CD14-positive monocyte (primary cell): ENCODE data around the gene PFN1. TPM values are rescaled to one million over a fixed set of nuclear protein-coding genes. Genes with fewer than 3 reads are reported as not detected.

Source experiments
- DNase-seq, 3 donors: peaks; one replicate each; pipeline ENCODE4 v3.0.0-alpha.2; 2011 to 2022
- H2AFZ ChIP-seq: 2 replicates; pipeline ENCODE4 v1.6.0; 2012; ENCODE audit warnings: mild to moderate bottlenecking, low read depth, low read length, inconsistent platforms; ENCODE audit not compliant: insufficient read depth, poor library complexity, severe bottlenecking
- H3K27ac ChIP-seq, 2 donors: 1 replicate in 1 of 2; 2 replicates in 1 of 2; pipeline ENCODE4 v1.5.1; 2012 to 2013; ENCODE audit warnings: low read length in 2 of 2, control low read depth in 1 of 2, inconsistent platforms in 1 of 2, low read depth in 1 of 2, mild to moderate bottlenecking in 1 of 2
- H3K27me3 ChIP-seq, 2 donors: one replicate each; pipeline versions ENCODE4 v1.6.0 to v1.6.1; 2011 to 2013; ENCODE audit warnings: low read length in 2 of 2; ENCODE audit not compliant: control insufficient read depth in 2 of 2, insufficient read depth in 2 of 2
- H3K36me3 ChIP-seq, 2 donors: replicated peaks in 1 of 2; 1 replicate in 1 of 2; 2 replicates in 1 of 2; pipeline versions ENCODE4 v1.5.1 to v1.6.1; 2012 to 2013; ENCODE audit warnings: low read length in 2 of 2, control low read depth in 1 of 2, inconsistent platforms in 1 of 2, mild to moderate bottlenecking in 1 of 2; ENCODE audit not compliant: insufficient read depth in 2 of 2, control insufficient read depth in 1 of 2
- H3K4me1 ChIP-seq, 2 donors: 1 replicate in 1 of 2; 2 replicates in 1 of 2; pipeline versions ENCODE4 v1.5.1 to v1.6.1; 2012 to 2013; ENCODE audit warnings: low read length in 2 of 2, control low read depth in 1 of 2, inconsistent platforms in 1 of 2, mild to moderate bottlenecking in 1 of 2, moderate library complexity in 1 of 2; ENCODE audit not compliant: insufficient read depth in 2 of 2, control insufficient read depth in 1 of 2
- H3K4me2 ChIP-seq: replicated peaks from 2 replicates; pipeline ENCODE3; 2012; ENCODE audit warnings: low read length, moderate library complexity, mild to moderate bottlenecking; ENCODE audit not compliant: poor library complexity, severe bottlenecking; ENCODE audit errors: extremely low read depth
- H3K4me3 ChIP-seq, 3 experiments: fragments of 200-600 bp in 1 of 3; sonication (generic) in 1 of 3; replicated peaks in 1 of 3; 1 replicate in 2 of 3; 2 replicates in 1 of 3; pipeline ENCODE4 v1.5.1; 2011 to 2013; ENCODE audit warnings: low read length in 3 of 3, mild to moderate bottlenecking in 3 of 3, control low read depth in 2 of 3, low read depth in 2 of 3, inconsistent platforms in 1 of 3, moderate library complexity in 1 of 3
- H3K79me2 ChIP-seq: 2 replicates; pipeline ENCODE4 v1.6.0; 2012; ENCODE audit warnings: mild to moderate bottlenecking, control low read depth, inconsistent platforms, low read length, moderate library complexity; ENCODE audit not compliant: insufficient read depth
- H3K9ac ChIP-seq: 2 replicates; pipeline ENCODE4 v1.6.0; 2017; ENCODE audit warnings: low read length, mild to moderate bottlenecking; ENCODE audit not compliant: insufficient read depth, poor library complexity, severe bottlenecking
- H3K9me3 ChIP-seq, 2 donors: replicated peaks in 1 of 2; 1 replicate in 1 of 2; 2 replicates in 1 of 2; pipeline versions ENCODE4 v1.5.1 to v1.6.1; 2012 to 2013; ENCODE audit warnings: low read length in 2 of 2, control low read depth in 1 of 2; ENCODE audit not compliant: control insufficient read depth in 1 of 2, insufficient read depth in 1 of 2
- H4K20me1 ChIP-seq: 2 replicates; pipeline ENCODE4 v1.6.0; 2012; ENCODE audit warnings: mild to moderate bottlenecking, low read length, control low read depth, moderate library complexity; ENCODE audit not compliant: insufficient read depth
- H3K27ac Mint-ChIP-seq, 7 donors: one replicate each; pipeline ENCODE4 v1.8.0; 2020; ENCODE audit warnings: mild to moderate bottlenecking in 7 of 7, mixed read lengths in 7 of 7, moderate library complexity in 6 of 7, inconsistent platforms in 2 of 7
- H3K27me3 Mint-ChIP-seq, 3 donors: one replicate each; pipeline ENCODE4 v1.8.0; 2021 to 2022; ENCODE audit warnings: low read depth in 3 of 3, mild to moderate bottlenecking in 3 of 3, mixed read lengths in 3 of 3, moderate library complexity in 3 of 3, inconsistent platforms in 1 of 3
- H3K36me3 Mint-ChIP-seq, 2 donors: one replicate each; pipeline ENCODE4 v1.8.0; 2020; ENCODE audit warnings: mixed read lengths in 2 of 2, inconsistent platforms in 1 of 2, mild to moderate bottlenecking in 1 of 2
- H3K4me1 Mint-ChIP-seq: one replicate; pipeline ENCODE4 v1.8.0; 2020; ENCODE audit warnings: mild to moderate bottlenecking, mixed read lengths
- H3K4me3 Mint-ChIP-seq, 2 donors: one replicate each; pipeline ENCODE4 v1.8.0; 2020; ENCODE audit warnings: mild to moderate bottlenecking in 2 of 2, mixed read lengths in 2 of 2, moderate library complexity in 1 of 2
- H3K9me3 Mint-ChIP-seq, 7 donors: one replicate each; pipeline ENCODE4 v1.8.0; 2020 to 2022; ENCODE audit warnings: mixed read lengths in 7 of 7, mild to moderate bottlenecking in 6 of 7, moderate library complexity in 6 of 7, inconsistent platforms in 2 of 7
- WGBS: methylation state at CpG from one replicate; pipeline ENCODE4 v1.1.5; 2013; ENCODE audit warnings: missing lambda C conversion rate; ENCODE audit not compliant: insufficient coverage; 5-methylcytosine and 5-hydroxymethylcytosine counted together
- intact Hi-C, 2 donors: fragments of 100-400 bp; cut with micrococcal nuclease; formaldehyde crosslinking; loops; one replicate each; pipeline versions ENCODE4 v1.15.0 to v1.15.1; 2023
- polyA plus RNA-seq, 3 donors: library from polyadenylated mRNA; depleted of rRNA in 1 of 3; unstranded in 2 of 3; stranded (reverse) in 1 of 3; fragments of 300-500 nt in 2 of 3; fragments of >200 nt in 1 of 3; fragmentation: Illumina TruSeq in 2 of 3; gene quantifications; 1 replicate in 2 of 3; 2 replicates in 1 of 3; pipeline ENCODE4 v1.2.3, GENCODE V29; 2012 to 2021
- TF ChIP-seq, protein P1 (sequence below): fragments of 200-600 bp; IDR thresholded peaks from one replicate; pipeline ENCODE4 v1.8.0; 2022; ENCODE audit warnings: antibody characterized with exemption, mild to moderate bottlenecking

The PFN1 gene
- polyA plus RNA-seq, 3 donors: 842 to 1,613 (median 1,582) TPM

- TF ChIP-seq, protein P1, sequence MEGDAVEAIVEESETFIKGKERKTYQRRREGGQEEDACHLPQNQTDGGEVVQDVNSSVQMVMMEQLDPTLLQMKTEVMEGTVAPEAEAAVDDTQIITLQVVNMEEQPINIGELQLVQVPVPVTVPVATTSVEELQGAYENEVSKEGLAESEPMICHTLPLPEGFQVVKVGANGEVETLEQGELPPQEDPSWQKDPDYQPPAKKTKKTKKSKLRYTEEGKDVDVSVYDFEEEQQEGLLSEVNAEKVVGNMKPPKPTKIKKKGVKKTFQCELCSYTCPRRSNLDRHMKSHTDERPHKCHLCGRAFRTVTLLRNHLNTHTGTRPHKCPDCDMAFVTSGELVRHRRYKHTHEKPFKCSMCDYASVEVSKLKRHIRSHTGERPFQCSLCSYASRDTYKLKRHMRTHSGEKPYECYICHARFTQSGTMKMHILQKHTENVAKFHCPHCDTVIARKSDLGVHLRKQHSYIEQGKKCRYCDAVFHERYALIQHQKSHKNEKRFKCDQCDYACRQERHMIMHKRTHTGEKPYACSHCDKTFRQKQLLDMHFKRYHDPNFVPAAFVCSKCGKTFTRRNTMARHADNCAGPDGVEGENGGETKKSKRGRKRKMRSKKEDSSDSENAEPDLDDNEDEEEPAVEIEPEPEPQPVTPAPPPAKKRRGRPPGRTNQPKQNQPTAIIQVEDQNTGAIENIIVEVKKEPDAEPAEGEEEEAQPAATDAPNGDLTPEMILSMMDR: no peak
- Mint-ChIP-seq H3K4me1 (peaks cover 59% of the 10 kb centered on the region), H3K36me3 (peaks cover 43% of the 10 kb centered on the region in 2 donors), H3K9me3 (no peaks in the 10 kb centered on the region), H3K27ac (peak overlapping the region in 2 of 7 donors; percentile 26 to 73), H3K27me3 (peaks cover 6 to 11% (median 7%) of the 10 kb centered on the region in 3 donors), H3K4me3 (no peak overlapping the region)
- no peak overlapping the region for H3K4me3 ChIP-seq
- H3K27me3 ChIP-seq: no peaks in the 10 kb centered on the region
- peaks cover 41% of the 10 kb centered on the region for H4K20me1 ChIP-seq
- no peaks in the 10 kb centered on the region for H3K9me3 ChIP-seq
- H3K79me2 ChIP-seq: peaks cover 52% of the 10 kb centered on the region
- peaks cover 52 to 59% of the 10 kb centered on the region in 2 donors for H3K4me1 ChIP-seq
- intact Hi-C loops: loop anchor here in 1 of 2 donors (5.0 kb wide), 1 partner anchor 39 kb away; no protein-coding TSS in a partner anchor
- no peak for DNase-seq
- H3K36me3 ChIP-seq: peaks cover 28 to 37% of the 10 kb centered on the region in 2 donors
- WGBS: 88% methylated on average over 3 of the region's 11 CpGs
- no peak overlapping the region for H3K4me2 ChIP-seq
- H2AFZ ChIP-seq: no peak overlapping the region
- no peak overlapping the region for H3K9ac ChIP-seq
- H3K27ac ChIP-seq: peak overlapping the region in 1 of 2 donors; percentile 94
These were observed 10.2 kb downstream of the PFN1 start for GRCh38 chr17:4938069-4938491.

DNA sequence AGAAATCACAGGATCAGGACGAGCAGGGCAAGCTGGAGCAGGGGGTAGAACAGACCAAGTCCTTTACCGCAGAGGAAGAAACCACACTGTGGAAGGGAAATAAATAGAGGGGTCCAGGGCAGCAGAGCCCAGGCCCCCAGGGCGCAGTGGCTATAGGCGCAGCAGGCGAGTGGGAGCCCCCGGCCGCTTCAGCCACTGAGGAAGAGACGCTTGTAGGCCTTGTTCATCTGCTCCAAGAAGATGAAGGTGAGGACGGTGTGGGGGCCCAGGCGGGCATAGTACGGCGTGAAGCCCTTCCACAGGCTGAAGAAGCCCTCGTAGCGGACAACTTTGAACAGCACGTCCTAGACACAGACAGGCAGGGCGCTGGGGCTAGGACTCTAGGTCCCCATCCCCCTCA, 10.8 kb downstream of the PFN1 start:
- H3K4me1 Mint-ChIP-seq: peaks cover 59% of the 10 kb centered on the region
- WGBS: 94% methylated on average over 14 of the region's 16 CpGs
- Histone ChIP-seq H3K4me2 (no peak overlapping the region), H2AFZ (no peak overlapping the region), H3K4me1 (peaks cover 52 to 59% of the 10 kb centered on the region in 2 donors), H3K9me3 (no peaks in the 10 kb centered on the region), H3K27ac (no peak overlapping the region), H3K4me3 (no peak overlapping the region), H4K20me1 (peaks cover 36% of the 10 kb centered on the region), H3K79me2 (peaks cover 47% of the 10 kb centered on the region), H3K27me3 (no peaks in the 10 kb centered on the region), H3K9ac (no peak overlapping the region), H3K36me3 (peaks cover 23 to 32% of the 10 kb centered on the region in 2 donors)
- peaks cover 38% of the 10 kb centered on the region in 2 donors for H3K36me3 Mint-ChIP-seq
- no peak overlapping the region for H3K27ac Mint-ChIP-seq
- TF ChIP-seq, protein P1: no peak
- peaks cover 7 to 13% (median 8%) of the 10 kb centered on the region in 3 donors for H3K27me3 Mint-ChIP-seq
- no peak for DNase-seq
- H3K4me3 Mint-ChIP-seq: no peak overlapping the region
- intact Hi-C loops: loop anchor here in 1 of 2 donors (5.0 kb wide), 1 partner anchor 40 kb away; no protein-coding TSS in a partner anchor
- H3K9me3 Mint-ChIP-seq: no peaks in the 10 kb centered on the region
